ENCODE results near the gene CIRBP. TPM values are rescaled to one million over a fixed set of nuclear protein-coding genes. Genes with fewer than 3 reads are reported as not detected.

CIRBP gene
- total and polyA plus RNA-seq, 2 of the 13 experiments (the other 11 are each of a cell fraction or from before 2014, with no cell fraction given): 133 to 140 TPM

DNA sequence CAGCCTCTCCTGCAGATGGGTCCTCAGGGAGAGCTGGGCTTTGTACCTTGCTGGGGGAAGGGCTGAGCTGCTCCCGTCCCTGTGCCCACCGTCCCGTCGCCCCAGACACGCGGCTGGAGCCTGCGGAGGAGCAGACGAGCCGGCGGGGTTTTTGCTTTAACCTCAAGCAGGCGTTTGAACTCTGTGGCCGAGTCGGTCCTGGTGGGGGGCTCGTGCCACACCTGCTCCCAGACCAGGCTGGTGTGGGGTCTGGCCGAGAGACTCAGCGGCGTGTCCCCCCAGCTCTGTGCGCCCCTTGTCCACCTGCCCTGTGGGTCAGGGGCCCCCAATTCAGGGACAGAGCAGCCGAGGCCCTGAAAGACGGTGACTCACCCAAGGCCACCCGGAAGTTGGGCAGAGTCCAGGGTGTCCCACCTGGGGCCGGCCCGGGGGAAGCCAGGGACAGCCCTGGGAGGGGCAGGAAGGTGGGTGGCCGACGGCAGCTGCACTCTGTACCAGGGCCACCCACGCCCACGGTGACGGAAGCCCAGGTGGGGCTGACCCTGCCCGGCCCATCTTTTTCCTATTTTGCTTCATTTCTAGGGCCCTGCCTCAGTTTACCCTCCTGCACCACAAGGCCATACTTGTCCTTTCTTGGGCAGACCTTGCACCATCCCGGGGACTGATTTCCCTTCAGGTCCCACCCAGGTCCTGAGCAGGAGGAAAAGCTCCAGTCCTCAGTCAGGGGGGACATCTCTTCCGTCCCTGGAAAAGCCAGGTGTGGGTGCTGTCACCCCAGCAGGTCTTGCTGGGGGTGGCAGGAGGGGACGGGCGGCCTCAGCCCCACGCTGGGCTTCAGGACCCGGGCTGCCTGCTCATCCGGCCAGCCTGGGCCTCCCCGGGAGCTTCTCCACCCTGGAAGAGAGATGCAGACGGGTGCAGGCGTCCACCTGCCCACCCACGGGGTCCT is 21.8 kb downstream of the CIRBP start (continued):
- TF ChIP-seq, protein P1, sequence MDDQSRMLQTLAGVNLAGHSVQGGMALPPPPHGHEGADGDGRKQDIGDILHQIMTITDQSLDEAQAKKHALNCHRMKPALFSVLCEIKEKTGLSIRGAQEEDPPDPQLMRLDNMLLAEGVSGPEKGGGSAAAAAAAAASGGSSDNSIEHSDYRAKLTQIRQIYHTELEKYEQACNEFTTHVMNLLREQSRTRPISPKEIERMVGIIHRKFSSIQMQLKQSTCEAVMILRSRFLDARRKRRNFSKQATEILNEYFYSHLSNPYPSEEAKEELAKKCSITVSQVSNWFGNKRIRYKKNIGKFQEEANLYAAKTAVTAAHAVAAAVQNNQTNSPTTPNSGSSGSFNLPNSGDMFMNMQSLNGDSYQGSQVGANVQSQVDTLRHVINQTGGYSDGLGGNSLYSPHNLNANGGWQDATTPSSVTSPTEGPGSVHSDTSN (CRISPR knock-in tag; IDR thresholded peaks at IDR 0.05; ENCODE audit: borderline replicate concordance): no peak
- TF ChIP-seq EEA1 (CRISPR knock-in tag; IDR thresholded peaks at IDR 0.05; ENCODE audit: borderline replicate concordance) (0 out of 2 replicates have a peak, but pooled peaks have one; percentile 32), RAD51 (IDR thresholded peaks at IDR 0.05; ENCODE audit: borderline replicate concordance) (no peak), SIX1 (CRISPR knock-in tag; IDR thresholded peaks at IDR 0.05; ENCODE audit: borderline replicate concordance) (no peak), HNRNPH1 (optimal IDR thresholded peaks at IDR 0.05; ENCODE audit: low read depth, low read length) (no peak), PCBP2 (optimal IDR thresholded peaks at IDR 0.05; ENCODE audit: low read depth, low read length, poor library complexity, severe bottlenecking) (no peak), ZNF101 (CRISPR knock-in tag; IDR thresholded peaks at IDR 0.05; ENCODE audit: borderline replicate concordance, low read depth) (no peak), HMG20B (CRISPR knock-in tag; conservative IDR thresholded peaks at IDR 0.05) (peak; percentile 64), YEATS4 (CRISPR knock-in tag; IDR thresholded peaks at IDR 0.05; ENCODE audit: borderline replicate concordance) (peak; percentile 82; the same call in 1 of the 2 replicates), NFIB (CRISPR knock-in tag; IDR thresholded peaks at IDR 0.05; ENCODE audit: borderline replicate concordance) (no peak), ISX (CRISPR knock-in tag; conservative IDR thresholded peaks at IDR 0.05) (no peak), MIER3 (CRISPR knock-in tag; IDR thresholded peaks at IDR 0.05; ENCODE audit: borderline replicate concordance) (peak; percentile 81; the same call in 1 of the 2 replicates), ZNF777 (CRISPR knock-in tag; IDR thresholded peaks at IDR 0.05) (0 out of 2 replicates have a peak, but pooled peaks have one; percentile 30), POLR2G (IDR thresholded peaks at IDR 0.05; ENCODE audit: low read depth, low read length) (peak; percentile 78), RNF2 (conservative IDR thresholded peaks at IDR 0.05; ENCODE audit: low read depth) (peak; percentile 45; the same call in 1 of the 2 replicates), ZNF788 (CRISPR knock-in tag; IDR thresholded peaks at IDR 0.05; ENCODE audit: borderline replicate concordance) (peak; percentile 82), TGIF2 (CRISPR knock-in tag; IDR thresholded peaks at IDR 0.05) (peak; percentile 34; the same call in 1 of the 2 replicates), ZSCAN21 (CRISPR knock-in tag; IDR thresholded peaks at IDR 0.05; ENCODE audit: borderline replicate concordance) (peak; percentile 82; the same call in 1 of the 2 replicates), REXO4 (CRISPR knock-in tag; IDR thresholded peaks at IDR 0.05; ENCODE audit: borderline replicate concordance) (no peak)
- TF ChIP-seq, protein P2, sequence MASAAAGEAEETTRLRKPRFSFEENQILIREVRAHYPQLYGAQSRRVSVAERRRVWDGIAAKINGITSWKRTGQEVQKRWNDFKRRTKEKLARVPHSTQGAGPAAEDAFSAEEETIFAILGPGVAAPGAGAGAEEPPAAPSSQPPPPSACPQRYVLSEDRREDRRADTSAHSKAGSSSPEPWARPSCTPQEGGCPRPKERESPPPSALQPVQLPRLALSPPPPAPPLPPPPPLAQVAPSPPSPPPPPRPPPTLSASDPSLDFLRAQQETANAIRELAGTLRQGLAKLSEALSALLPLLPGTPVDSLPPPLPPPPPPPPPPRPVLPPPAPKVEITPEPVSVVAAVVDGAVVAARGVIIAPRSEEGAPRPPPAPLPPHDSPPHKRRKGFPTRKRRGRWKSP (CRISPR knock-in tag; IDR thresholded peaks at IDR 0.05): no peak
- TF ChIP-seq, protein P3, sequence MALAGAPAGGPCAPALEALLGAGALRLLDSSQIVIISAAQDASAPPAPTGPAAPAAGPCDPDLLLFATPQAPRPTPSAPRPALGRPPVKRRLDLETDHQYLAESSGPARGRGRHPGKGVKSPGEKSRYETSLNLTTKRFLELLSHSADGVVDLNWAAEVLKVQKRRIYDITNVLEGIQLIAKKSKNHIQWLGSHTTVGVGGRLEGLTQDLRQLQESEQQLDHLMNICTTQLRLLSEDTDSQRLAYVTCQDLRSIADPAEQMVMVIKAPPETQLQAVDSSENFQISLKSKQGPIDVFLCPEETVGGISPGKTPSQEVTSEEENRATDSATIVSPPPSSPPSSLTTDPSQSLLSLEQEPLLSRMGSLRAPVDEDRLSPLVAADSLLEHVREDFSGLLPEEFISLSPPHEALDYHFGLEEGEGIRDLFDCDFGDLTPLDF (CRISPR knock-in tag; IDR thresholded peaks at IDR 0.05): no peak
- TF ChIP-seq, protein P4, sequence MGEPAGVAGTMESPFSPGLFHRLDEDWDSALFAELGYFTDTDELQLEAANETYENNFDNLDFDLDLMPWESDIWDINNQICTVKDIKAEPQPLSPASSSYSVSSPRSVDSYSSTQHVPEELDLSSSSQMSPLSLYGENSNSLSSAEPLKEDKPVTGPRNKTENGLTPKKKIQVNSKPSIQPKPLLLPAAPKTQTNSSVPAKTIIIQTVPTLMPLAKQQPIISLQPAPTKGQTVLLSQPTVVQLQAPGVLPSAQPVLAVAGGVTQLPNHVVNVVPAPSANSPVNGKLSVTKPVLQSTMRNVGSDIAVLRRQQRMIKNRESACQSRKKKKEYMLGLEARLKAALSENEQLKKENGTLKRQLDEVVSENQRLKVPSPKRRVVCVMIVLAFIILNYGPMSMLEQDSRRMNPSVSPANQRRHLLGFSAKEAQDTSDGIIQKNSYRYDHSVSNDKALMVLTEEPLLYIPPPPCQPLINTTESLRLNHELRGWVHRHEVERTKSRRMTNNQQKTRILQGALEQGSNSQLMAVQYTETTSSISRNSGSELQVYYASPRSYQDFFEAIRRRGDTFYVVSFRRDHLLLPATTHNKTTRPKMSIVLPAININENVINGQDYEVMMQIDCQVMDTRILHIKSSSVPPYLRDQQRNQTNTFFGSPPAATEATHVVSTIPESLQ (CRISPR knock-in tag; conservative IDR thresholded peaks at IDR 0.05): no peak
- TF ChIP-seq, protein P5, sequence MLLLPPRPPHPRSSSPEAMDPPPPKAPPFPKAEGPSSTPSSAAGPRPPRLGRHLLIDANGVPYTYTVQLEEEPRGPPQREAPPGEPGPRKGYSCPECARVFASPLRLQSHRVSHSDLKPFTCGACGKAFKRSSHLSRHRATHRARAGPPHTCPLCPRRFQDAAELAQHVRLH (CRISPR knock-in tag; IDR thresholded peaks at IDR 0.05; ENCODE audit: borderline replicate concordance, low read depth): 0 out of 2 replicates have a peak, but pooled peaks have one; percentile 63

Data from HepG2 (cell line).